Subcutaneous abdominal adipose tissue (tissue), 5 donors: ENCODE results near the gene RPS8.

Experiments
- H3K27ac ChIP-seq: one replicate; pipeline ENCODE4 v1.7.0; 2013; ENCODE audit warnings: low read depth, mild to moderate bottlenecking, inconsistent platforms, low read length, moderate library complexity
- H3K27me3 ChIP-seq, 5 donors: one replicate each; pipeline ENCODE4 v1.7.0; 2013; ENCODE audit warnings: low read length in 5 of 5, inconsistent platforms in 1 of 5; ENCODE audit not compliant: control insufficient read depth in 5 of 5, insufficient read depth in 4 of 5
- H3K36me3 ChIP-seq, 5 donors: one replicate each; pipeline ENCODE4 v1.7.0; 2013; ENCODE audit warnings: low read length in 5 of 5; ENCODE audit not compliant: control insufficient read depth in 5 of 5, insufficient read depth in 5 of 5
- H3K4me1 ChIP-seq, 5 donors: one replicate each; pipeline ENCODE4 v1.7.0; 2013; ENCODE audit warnings: low read length in 5 of 5, mild to moderate bottlenecking in 3 of 5, moderate library complexity in 1 of 5; ENCODE audit not compliant: control insufficient read depth in 5 of 5, insufficient read depth in 5 of 5
- H3K4me3 ChIP-seq, 5 donors: one replicate each; pipeline ENCODE4 v1.7.0; 2013; ENCODE audit warnings: low read length in 5 of 5, low read depth in 1 of 5
- H3K9ac ChIP-seq, 5 donors: one replicate each; pipeline ENCODE4 v1.7.0; 2013; ENCODE audit warnings: low read length in 5 of 5, mild to moderate bottlenecking in 4 of 5, moderate library complexity in 3 of 5
- H3K9me3 ChIP-seq, 5 donors: one replicate each; pipeline ENCODE4 v1.7.0; 2013; ENCODE audit warnings: low read length in 5 of 5; ENCODE audit not compliant: control insufficient read depth in 5 of 5
- donor health status: healthy.
- donor health status: healthy.
- donor health status: healthy.
- donor health status: healthy.
- donor health status: healthy.

The RPS8 gene

GRCh38 chr1:44802306-44803061, 27.1 kb downstream of the RPS8 start:
- Histone ChIP-seq H3K9ac (peak overlapping the region in 3 of 5 donors; percentile 23 to 43 (median 29)), H3K4me3 (peak overlapping the region; percentile 74 to 92 (median 83)), H3K36me3 (peaks cover 0 to 45% (median 40%) of the 10 kb centered on the region in 5 donors), H3K9me3 (no peaks in the 10 kb centered on the region), H3K27me3 (peaks cover 0 to 3% (median 0%) of the 10 kb centered on the region in 5 donors), H3K4me1 (peaks cover 10 to 62% (median 44%) of the 10 kb centered on the region in 5 donors), H3K27ac (peak overlapping the region; percentile 47)

- Histone ChIP-seq H3K27me3 (peaks cover 0 to 3% (median 0%) of the 10 kb centered on the region in 5 donors), H3K9ac (peak overlapping the region in 1 of 5 donors; percentile 54), H3K9me3 (no peaks in the 10 kb centered on the region), H3K27ac (peak overlapping the region; percentile 47), H3K4me3 (peak overlapping the region in 4 of 5 donors; percentile 6 to 92 (median 82)), H3K4me1 (peaks cover 14 to 67% (median 48%) of the 10 kb centered on the region in 5 donors), H3K36me3 (peaks cover 0 to 45% (median 40%) of the 10 kb centered on the region in 5 donors)
Observed at GRCh38 chr1:44803062-44803311, 27.6 kb downstream of the RPS8 start.

- peak overlapping the region; percentile 47 for H3K27ac ChIP-seq
- H3K27me3 ChIP-seq, result peaks cover 0 to 3% (median 0%) of the 10 kb centered on the region in 5 donors
- peak overlapping the region in 2 of 5 donors; percentile 6 to 88 for H3K4me3 ChIP-seq
- H3K36me3 ChIP-seq, result peaks cover 0 to 45% (median 40%) of the 10 kb centered on the region in 5 donors
- no peaks in the 10 kb centered on the region for H3K9me3 ChIP-seq
- peaks cover 16 to 72% (median 54%) of the 10 kb centered on the region in 5 donors for H3K4me1 ChIP-seq
- peak overlapping the region in 1 of 5 donors; percentile 54 for H3K9ac ChIP-seq
Observed at GRCh38 chr1:44803312-44804095, 28.2 kb downstream of the RPS8 start.

GRCh38 chr1:44805311-44806024, 30.1 kb downstream of the RPS8 start:
- peaks cover 30 to 88% (median 68%) of the 10 kb centered on the region in 5 donors for H3K4me1 ChIP-seq
- H3K36me3 ChIP-seq, result peaks cover 0 to 45% (median 40%) of the 10 kb centered on the region in 5 donors
- no peak overlapping the region for H3K4me3 ChIP-seq
- peaks cover 0 to 3% (median 0%) of the 10 kb centered on the region in 5 donors for H3K27me3 ChIP-seq
- H3K9ac ChIP-seq, result no peak overlapping the region
- peak overlapping the region; percentile 97 for H3K27ac ChIP-seq
- H3K9me3 ChIP-seq, result no peaks in the 10 kb centered on the region

- H3K9me3 ChIP-seq, result no peaks in the 10 kb centered on the region
- H3K9ac ChIP-seq, result peak overlapping the region in 4 of 5 donors; percentile 5 to 79 (median 68)
- peaks cover 30 to 90% (median 69%) of the 10 kb centered on the region in 5 donors for H3K4me1 ChIP-seq
- peak overlapping the region; percentile 97 for H3K27ac ChIP-seq
- peaks cover 0 to 45% (median 40%) of the 10 kb centered on the region in 5 donors for H3K36me3 ChIP-seq
- H3K4me3 ChIP-seq, result peak overlapping the region in 3 of 5 donors; percentile 32 to 55 (median 33)
- H3K27me3 ChIP-seq, result peaks cover 0 to 3% (median 0%) of the 10 kb centered on the region in 5 donors
Observed at GRCh38 chr1:44806025-44806703, 30.8 kb downstream of the RPS8 start.

- Histone ChIP-seq H3K4me1 (peaks cover 30 to 95% (median 75%) of the 10 kb centered on the region in 5 donors), H3K36me3 (peaks cover 0 to 45% (median 40%) of the 10 kb centered on the region in 5 donors), H3K9ac (peak within 1 kb of the TSS; percentile 67 to 89 (median 79)), H3K4me3 (peak within 1 kb of the TSS; percentile 12 to 60 (median 42)), H3K9me3 (no peaks in the 10 kb centered on the region), H3K27me3 (peaks cover 0 to 2% (median 0%) of the 10 kb centered on the region in 5 donors), H3K27ac (peak within 1 kb of the TSS; percentile 97)
Observed at GRCh38 chr1:44806704-44807363, 31.5 kb downstream of the RPS8 start, which contains the start of gene DYNLT4. Gene DYNLT4 (minus strand): TSS chr1:44807351. CDS start chr1:44806668, 683 bp downstream.

- H3K27me3 ChIP-seq, result no peaks in the 10 kb centered on the region
- H3K9me3 ChIP-seq, result no peaks in the 10 kb centered on the region
- H3K4me3 ChIP-seq, result peak overlapping the region; percentile 12 to 60 (median 42)
- peaks cover 0 to 40% (median 38%) of the 10 kb centered on the region in 5 donors for H3K36me3 ChIP-seq
- H3K9ac ChIP-seq, result peak overlapping the region; percentile 63 to 86 (median 72)
- H3K4me1 ChIP-seq, result peaks cover 30 to 94% (median 73%) of the 10 kb centered on the region in 5 donors
- peak overlapping the region; percentile 97 for H3K27ac ChIP-seq
Observed at GRCh38 chr1:44807364-44808062, 32.2 kb downstream of the RPS8 start.

- Histone ChIP-seq H3K4me3 (peak within 1 kb of the TSS; percentile 42 to 61 (median 58)), H3K27ac (peak within 1 kb of the TSS; percentile 97), H3K9me3 (no peaks in the 10 kb centered on the region), H3K4me1 (peaks cover 30 to 93% (median 72%) of the 10 kb centered on the region in 5 donors), H3K9ac (peak within 1 kb of the TSS; percentile 67 to 91 (median 79)), H3K36me3 (peaks cover 0 to 32% (median 30%) of the 10 kb centered on the region in 5 donors), H3K27me3 (no peaks in the 10 kb centered on the region)
Observed at GRCh38 chr1:44808063-44808937, 33.0 kb downstream of the RPS8 start, which contains the start of gene BTBD19. Gene BTBD19 (plus strand): TSS chr1:44808523. CDS start chr1:44808821, 298 bp downstream.
